Keratinocyte (primary cell): ENCODE data around the gene KCNE4. TPM values are rescaled to one million over a fixed set of nuclear protein-coding genes. Genes with fewer than 3 reads are reported as not detected.

Experiments
- DNase-seq: peaks from one replicate; pipeline ENCODE4 v3.0.0-alpha.2; 2011; ENCODE audit warnings: low read depth, missing footprints, low spot score
- FAIRE-seq: peaks from 2 replicates; lab custom pipeline; 2011; peaks lifted over from hg19 to GRCh38; lab: Jason Lieb, UNC
- H2AFZ ChIP-seq: 2 replicates; pipeline ENCODE4 v1.6.0; 2012; ENCODE audit warnings: low read length, control low read depth, inconsistent platforms; ENCODE audit not compliant: control insufficient read depth
- H3K27ac ChIP-seq: 2 replicates; pipeline ENCODE4 v1.5.1; 2011; ENCODE audit warnings: low read length; ENCODE audit not compliant: control insufficient read depth, insufficient read depth
- H3K27me3 ChIP-seq: 3 replicates; pipeline ENCODE4 v1.6.0; 2011; ENCODE audit warnings: low read length; ENCODE audit not compliant: control insufficient read depth, insufficient read depth; ENCODE audit errors: extremely low read depth
- H3K36me3 ChIP-seq, 2 experiments: 2 replicates in 1 of 2; 3 replicates in 1 of 2; pipeline ENCODE4 v1.5.1; 2011; ENCODE audit warnings: low read length in 2 of 2, mild to moderate bottlenecking in 1 of 2; ENCODE audit not compliant: control insufficient read depth in 2 of 2, insufficient read depth in 2 of 2; ENCODE audit errors: extremely low read depth in 1 of 2
- H3K4me1 ChIP-seq: 3 replicates; pipeline ENCODE4 v1.5.1; 2011; ENCODE audit warnings: low read length; ENCODE audit not compliant: control insufficient read depth, insufficient read depth; ENCODE audit errors: extremely low read depth
- H3K4me2 ChIP-seq: 3 replicates; pipeline ENCODE4 v1.6.0; 2011; ENCODE audit warnings: low read depth, low read length; ENCODE audit not compliant: control insufficient read depth, insufficient read depth; ENCODE audit errors: extremely low read depth
- H3K4me3 ChIP-seq, 3 experiments: fragments of 200-600 bp in 1 of 3; sonication (generic) in 1 of 3; 2 replicates in 2 of 3; 3 replicates in 1 of 3; pipeline ENCODE4 v1.5.1; 2011 to 2016; ENCODE audit warnings: low read length in 3 of 3, mild to moderate bottlenecking in 3 of 3, control low read depth in 2 of 3, inconsistent platforms in 1 of 3, low read depth in 1 of 3, mixed read lengths in 1 of 3, mixed run types in 1 of 3, moderate library complexity in 1 of 3; ENCODE audit not compliant: control insufficient read depth in 2 of 3, insufficient read depth in 2 of 3; ENCODE audit errors: extremely low read depth in 1 of 3
- H3K79me2 ChIP-seq: 2 replicates; pipeline ENCODE4 v1.6.0; 2012; ENCODE audit warnings: low read length; ENCODE audit not compliant: control insufficient read depth, insufficient read depth
- H3K9ac ChIP-seq: 3 replicates; pipeline ENCODE4 v1.6.0; 2011; ENCODE audit warnings: low read length; ENCODE audit not compliant: control insufficient read depth, insufficient read depth; ENCODE audit errors: extremely low read depth
- H3K9me1 ChIP-seq: 3 replicates; pipeline ENCODE4 v1.6.0; 2011; ENCODE audit warnings: low read length; ENCODE audit not compliant: control insufficient read depth, insufficient read depth; ENCODE audit errors: extremely low read depth
- H3K9me3 ChIP-seq: 2 replicates; pipeline ENCODE4 v1.5.1; 2012; ENCODE audit warnings: low read depth, low read length; ENCODE audit not compliant: control insufficient read depth
- H4K20me1 ChIP-seq: 3 replicates; pipeline ENCODE4 v1.6.0; 2011; ENCODE audit warnings: low read length; ENCODE audit not compliant: control insufficient read depth, insufficient read depth; ENCODE audit errors: extremely low read depth
- CTCF ChIP-seq, 3 experiments: IDR thresholded peaks in 1 of 3; conservative IDR thresholded peaks in 1 of 3; optimal IDR thresholded peaks in 1 of 3; 2 replicates in 2 of 3; 3 replicates in 1 of 3; pipeline versions ENCODE3 to v1.5.1; 2011; ENCODE audit warnings: low read length in 3 of 3, mild to moderate bottlenecking in 3 of 3, moderate library complexity in 2 of 3, control low read depth in 1 of 3, inconsistent platforms in 1 of 3; ENCODE audit not compliant: insufficient read depth in 2 of 3; ENCODE audit errors: extremely low read depth in 1 of 3
- EZH2 ChIP-seq: IDR thresholded peaks from one replicate; pipeline ENCODE4 v1.6.1; 2012; ENCODE audit warnings: inconsistent platforms, mild to moderate bottlenecking, low read length, moderate library complexity
- dilution Hi-C: fragments of 300-500 bp; cut with MboI; formaldehyde crosslinking; loops from one replicate; pipeline ENCODE4 v1.7.0; 2020; ENCODE audit warnings: low sequenced_read_pairs; ENCODE audit not compliant: extremely low pct_ligation_motif_present
- polyA plus RNA-seq, 5 experiments: library from polyadenylated mRNA; depleted of rRNA in 3 of 5; stranded (reverse) in 3 of 5; stranded (forward) in 1 of 5; unstranded in 1 of 5; fragments of >200 nt; gene quantifications; 1 replicate in 1 of 5; 2 replicates in 3 of 5; 3 replicates in 1 of 5; pipeline versions ENCODE4 v1.2.1 to v1.2.3, GENCODE V29; 2011 to 2012; ENCODE audit warnings: missing spikeins in 2 of 5, low read depth in 1 of 5, low replicate concordance in 1 of 5

Gene KCNE4
- polyA plus RNA-seq, 1 donor (not counting 4 experiments of a cell fraction or from before 2014, with no cell fraction given): 0.13 TPM

DNA sequence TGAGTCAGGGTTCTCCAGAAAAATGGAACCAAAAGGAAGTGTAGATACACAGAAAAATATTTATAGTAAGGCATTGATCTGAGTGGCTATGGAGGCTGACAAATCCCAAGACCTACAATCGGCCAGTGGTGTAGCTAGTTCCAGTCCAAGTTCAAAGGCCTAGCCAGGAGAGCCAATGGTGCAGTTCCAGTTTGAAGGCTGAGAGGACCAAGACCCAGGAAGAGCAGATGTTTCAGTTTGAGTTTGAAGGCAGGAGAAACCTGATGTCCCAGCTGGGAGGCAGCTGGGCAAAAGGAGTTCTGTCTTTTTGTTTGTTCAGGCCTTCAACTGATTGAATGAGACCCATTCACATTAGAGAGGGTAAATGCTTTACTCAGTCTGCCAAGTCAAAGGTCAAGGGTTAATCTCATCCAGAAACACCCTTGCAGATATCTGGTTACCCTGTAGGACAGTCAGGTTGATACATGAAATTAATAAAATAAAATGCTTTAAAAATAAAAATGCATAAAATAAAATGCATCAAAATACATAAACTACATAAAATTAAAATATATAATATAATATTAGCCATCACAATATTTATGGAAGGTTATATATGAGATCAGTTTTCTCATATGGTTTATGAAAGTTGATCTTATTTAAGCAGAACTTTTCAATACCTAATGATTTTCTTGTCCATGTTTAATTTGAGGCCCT, 38.7 kb downstream of the KCNE4 start:
- DNase-seq (no peak), FAIRE-seq (peak; percentile 32)
- Histone ChIP-seq H3K9me1 (no peaks in the 10 kb centered on the region), H3K4me2 (no peak overlapping the region), H3K4me3 (no peak overlapping the region), H3K9me3 (no peaks in the 10 kb centered on the region), H3K27ac (no peak overlapping the region), H3K27me3 (no peaks in the 10 kb centered on the region), H4K20me1 (no peaks in the 10 kb centered on the region), H2AFZ (peak overlapping the region; percentile 45), H3K79me2 (no peaks in the 10 kb centered on the region), H3K36me3 (no peaks in the 10 kb centered on the region), H3K9ac (no peak overlapping the region), H3K4me1 (peaks cover 14% of the 10 kb centered on the region)
- no peak for TF ChIP-seq EZH2
- TF ChIP-seq CTCF (optimal IDR thresholded peaks at IDR 0.05 in 1 of 3, IDR thresholded peaks at IDR 0.05 in 1 of 3, conservative IDR thresholded peaks at IDR 0.05 in 1 of 3; ENCODE audit: extremely low read depth in 1 of 3, insufficient read depth in 2 of 3, low read length in 3 of 3): no peak
- dilution Hi-C loops: no loop called here

DNA sequence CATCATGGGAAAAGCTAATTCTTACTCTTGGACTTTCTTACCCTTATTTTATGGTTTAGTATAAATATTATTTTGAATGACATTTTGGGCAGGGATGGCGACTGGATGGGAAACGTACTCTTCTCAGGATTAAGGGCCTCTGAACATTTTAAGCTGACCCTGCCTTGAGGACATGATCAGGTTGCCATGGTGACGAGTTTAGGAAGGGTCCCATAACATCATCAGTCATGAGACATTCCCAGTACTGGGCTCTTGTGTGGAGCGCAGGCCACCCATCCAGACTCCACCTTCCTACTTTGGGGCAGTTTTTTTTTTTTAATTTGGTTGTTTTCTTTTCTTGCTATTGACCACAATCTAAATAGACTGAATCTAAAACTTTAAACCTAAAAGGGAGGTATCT, 40.7 kb downstream of the KCNE4 start:
- dilution Hi-C loops: no loop called here
- TF ChIP-seq EZH2 (no peak), CTCF (optimal IDR thresholded peaks at IDR 0.05 in 1 of 3, IDR thresholded peaks at IDR 0.05 in 1 of 3, conservative IDR thresholded peaks at IDR 0.05 in 1 of 3; ENCODE audit: extremely low read depth in 1 of 3, insufficient read depth in 2 of 3, low read length in 3 of 3) (no peak)
- Histone ChIP-seq H3K9ac (no peak overlapping the region), H3K4me3 (no peak overlapping the region), H3K9me1 (no peaks in the 10 kb centered on the region), H3K9me3 (no peaks in the 10 kb centered on the region), H3K4me2 (no peak overlapping the region), H3K27me3 (no peaks in the 10 kb centered on the region), H4K20me1 (no peaks in the 10 kb centered on the region), H3K36me3 (no peaks in the 10 kb centered on the region), H2AFZ (no peak overlapping the region), H3K4me1 (peaks cover 14% of the 10 kb centered on the region), H3K27ac (no peak overlapping the region), H3K79me2 (no peaks in the 10 kb centered on the region)
- DNase-seq (no peak), FAIRE-seq (no peak)
